ENCODE results near the gene MRPL33. TPM values are rescaled to one million over a fixed set of nuclear protein-coding genes. Genes with fewer than 3 reads are reported as not detected.

The MRPL33 gene
- total and polyA plus RNA-seq, 2 of the 13 experiments (the other 11 are each of a cell fraction or from before 2014, with no cell fraction given), result 69.7 to 218 TPM

- TF ChIP-seq KIAA2018 (CRISPR knock-in tag; IDR thresholded peaks at IDR 0.05; ENCODE audit: borderline replicate concordance) (no peak), YEATS4 (CRISPR knock-in tag; IDR thresholded peaks at IDR 0.05; ENCODE audit: borderline replicate concordance) (no peak), MBD4 (IDR thresholded peaks at IDR 0.05; ENCODE audit: borderline replicate concordance, low read length) (no peak), PRDM4 (CRISPR knock-in tag; IDR thresholded peaks at IDR 0.05; ENCODE audit: borderline replicate concordance) (no peak), TBL1XR1 (IDR thresholded peaks at IDR 0.05; ENCODE audit: borderline replicate concordance, low read length, partially characterized antibody) (no peak), TBP (CRISPR knock-in tag; IDR thresholded peaks at IDR 0.05) (no peak), HNRNPLL (IDR thresholded peaks at IDR 0.05; ENCODE audit: low read depth, low read length, poor library complexity, severe bottlenecking) (no peak), ZFAT (CRISPR knock-in tag; conservative IDR thresholded peaks at IDR 0.05) (no peak), ZNF263 (CRISPR knock-in tag; IDR thresholded peaks at IDR 0.05) (no peak), MXI1 (IDR thresholded peaks at IDR 0.05; ENCODE audit: borderline replicate concordance, low read depth, low read length) (no peak; the same call in 2 of the 3 replicates), HNRNPH1 (optimal IDR thresholded peaks at IDR 0.05; ENCODE audit: low read depth, low read length) (no peak), ZNF414 (CRISPR knock-in tag; IDR thresholded peaks at IDR 0.05) (no peak), ZNF891 (CRISPR knock-in tag; IDR thresholded peaks at IDR 0.05) (peak; percentile 47; the same call in 1 of the 2 replicates), ZNF232 (CRISPR knock-in tag; IDR thresholded peaks at IDR 0.05; ENCODE audit: borderline replicate concordance) (0 out of 2 replicates have a peak, but pooled peaks have one; percentile 41), ZNF230 (CRISPR knock-in tag; IDR thresholded peaks at IDR 0.05) (0 out of 2 replicates have a peak, but pooled peaks have one; percentile 46), ZNF605 (CRISPR knock-in tag; IDR thresholded peaks at IDR 0.05) (no peak)
- TF ChIP-seq, protein P1, sequence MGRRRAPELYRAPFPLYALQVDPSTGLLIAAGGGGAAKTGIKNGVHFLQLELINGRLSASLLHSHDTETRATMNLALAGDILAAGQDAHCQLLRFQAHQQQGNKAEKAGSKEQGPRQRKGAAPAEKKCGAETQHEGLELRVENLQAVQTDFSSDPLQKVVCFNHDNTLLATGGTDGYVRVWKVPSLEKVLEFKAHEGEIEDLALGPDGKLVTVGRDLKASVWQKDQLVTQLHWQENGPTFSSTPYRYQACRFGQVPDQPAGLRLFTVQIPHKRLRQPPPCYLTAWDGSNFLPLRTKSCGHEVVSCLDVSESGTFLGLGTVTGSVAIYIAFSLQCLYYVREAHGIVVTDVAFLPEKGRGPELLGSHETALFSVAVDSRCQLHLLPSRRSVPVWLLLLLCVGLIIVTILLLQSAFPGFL (CRISPR knock-in tag; IDR thresholded peaks at IDR 0.05), result no peak
Measured at GRCh38 chr2:27724905-27725701, 46.4 kb upstream of the MRPL33 start (continued).
